ENCODE measurements around the gene MOCS2.
A peak's percentile ranks its signal among the peaks of the same experiment; 100 is the strongest.

Gene MOCS2, protein sequence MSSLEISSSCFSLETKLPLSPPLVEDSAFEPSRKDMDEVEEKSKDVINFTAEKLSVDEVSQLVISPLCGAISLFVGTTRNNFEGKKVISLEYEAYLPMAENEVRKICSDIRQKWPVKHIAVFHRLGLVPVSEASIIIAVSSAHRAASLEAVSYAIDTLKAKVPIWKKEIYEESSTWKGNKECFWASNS

DNA sequence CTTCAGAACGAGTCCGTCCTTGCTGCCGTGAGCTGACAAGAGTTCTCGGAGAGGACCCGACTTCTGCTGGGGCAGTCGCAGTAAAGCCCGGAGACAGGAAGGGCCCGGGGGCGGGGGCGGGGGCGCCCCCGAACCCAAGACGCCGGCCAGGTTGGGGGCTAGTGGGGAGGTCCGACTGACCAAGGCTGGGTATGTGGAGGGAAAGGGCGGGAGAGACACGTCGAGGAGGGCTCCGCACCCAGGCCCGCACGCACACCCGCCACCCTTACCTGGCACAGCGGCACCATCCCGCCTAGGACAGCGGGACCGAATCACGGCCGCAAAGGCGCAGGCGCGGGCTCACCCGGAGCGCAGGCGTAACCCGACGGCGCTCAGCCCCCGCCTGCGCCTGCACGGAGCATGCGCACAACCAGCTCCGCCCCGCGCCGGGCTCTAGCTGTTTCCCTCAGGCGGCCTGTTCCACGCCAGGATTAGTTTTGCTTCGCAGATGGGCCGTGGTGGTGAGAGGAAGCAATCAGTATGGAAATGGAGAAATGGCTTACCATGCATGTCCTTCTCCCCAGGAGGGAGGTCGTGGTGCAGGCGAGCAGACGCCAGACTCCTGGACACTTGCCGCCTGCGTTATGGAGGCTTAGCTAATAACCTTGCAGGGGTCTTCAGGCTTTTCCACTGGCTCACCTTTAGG is at the start of gene MOCS2:
TSS of gene MOCS2 (minus strand) at position 315 of the 685 bp plus-strand sequence. CDS start 2,583 bp downstream, outside the sequence.
- TF ChIP-seq TEAD4 (IDR thresholded peaks at IDR 0.05), result no peak
- peak; percentile 65 for TF ChIP-seq EGR1 (IDR thresholded peaks at IDR 0.05)
- TF ChIP-seq TAF1 (IDR thresholded peaks at IDR 0.05; ENCODE audit: low read depth), result peak; percentile 76
- TF ChIP-seq TCF12 (IDR thresholded peaks at IDR 0.05; ENCODE audit: low read depth), result 0 out of 2 replicates have a peak, but pooled peaks have one; percentile 5
- no peak for TF ChIP-seq EP300 (IDR thresholded peaks at IDR 0.05; ENCODE audit: borderline replicate concordance)
- TF ChIP-seq ZBTB7A (IDR thresholded peaks at IDR 0.05; ENCODE audit: low read depth), result 0 out of 2 replicates have a peak, but pooled peaks have one; percentile 69
- TF ChIP-seq, protein P1, sequence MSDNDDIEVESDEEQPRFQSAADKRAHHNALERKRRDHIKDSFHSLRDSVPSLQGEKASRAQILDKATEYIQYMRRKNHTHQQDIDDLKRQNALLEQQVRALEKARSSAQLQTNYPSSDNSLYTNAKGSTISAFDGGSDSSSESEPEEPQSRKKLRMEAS (IDR thresholded peaks at IDR 0.05), result peak; percentile 54
- TF ChIP-seq FOXM1 (IDR thresholded peaks at IDR 0.05; ENCODE audit: borderline replicate concordance, low read depth), result no peak
- TF ChIP-seq, protein P2, sequence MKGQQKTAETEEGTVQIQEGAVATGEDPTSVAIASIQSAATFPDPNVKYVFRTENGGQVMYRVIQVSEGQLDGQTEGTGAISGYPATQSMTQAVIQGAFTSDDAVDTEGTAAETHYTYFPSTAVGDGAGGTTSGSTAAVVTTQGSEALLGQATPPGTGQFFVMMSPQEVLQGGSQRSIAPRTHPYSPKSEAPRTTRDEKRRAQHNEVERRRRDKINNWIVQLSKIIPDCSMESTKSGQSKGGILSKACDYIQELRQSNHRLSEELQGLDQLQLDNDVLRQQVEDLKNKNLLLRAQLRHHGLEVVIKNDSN (IDR thresholded peaks at IDR 0.05), result no peak

DNA sequence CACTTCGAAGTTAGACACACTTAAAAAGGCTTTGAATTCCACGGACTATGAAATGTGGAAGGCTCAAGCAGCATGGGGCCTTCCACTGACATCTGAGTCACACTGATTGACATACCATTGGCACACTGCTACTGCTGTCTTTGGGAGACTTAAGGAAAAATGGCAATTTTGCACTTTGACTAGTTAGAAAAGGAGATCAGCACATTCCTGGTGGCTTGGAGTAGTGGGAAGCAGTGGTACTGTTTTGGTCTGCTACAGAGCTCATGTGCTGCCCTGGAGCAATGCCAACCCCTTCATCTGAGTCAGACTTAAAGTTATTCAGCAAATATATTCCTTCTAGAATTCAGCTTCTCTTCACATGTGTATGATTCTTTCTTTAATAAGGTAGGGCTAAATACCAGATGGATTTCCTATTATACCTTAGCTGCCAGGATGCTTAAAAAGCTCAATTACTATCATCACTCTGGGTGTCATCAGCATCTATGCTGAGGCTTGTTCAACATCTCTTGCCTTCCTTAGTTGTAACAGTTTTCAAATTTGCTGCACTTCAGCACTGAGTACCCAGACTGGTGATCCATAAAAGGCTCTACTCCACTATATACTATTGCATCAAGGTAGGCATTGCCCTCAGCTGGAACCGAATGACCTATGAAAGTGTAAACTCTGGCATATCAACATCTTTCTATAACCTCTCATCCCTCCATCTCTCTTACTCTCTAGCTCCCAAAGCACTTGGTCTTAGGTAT is 42.3 kb upstream of the MOCS2 start:
- TF ChIP-seq CEBPB (IDR thresholded peaks at IDR 0.05) (no peak), FOXM1 (IDR thresholded peaks at IDR 0.05; ENCODE audit: borderline replicate concordance, low read depth) (no peak), RAD21 (IDR thresholded peaks at IDR 0.05; ENCODE audit: low read depth) (no peak), CREB1 (IDR thresholded peaks at IDR 0.05; ENCODE audit: low read depth) (no peak), EGR1 (IDR thresholded peaks at IDR 0.05) (no peak), TEAD4 (IDR thresholded peaks at IDR 0.05) (no peak), EP300 (IDR thresholded peaks at IDR 0.05; ENCODE audit: borderline replicate concordance) (no peak), ZBTB7A (IDR thresholded peaks at IDR 0.05; ENCODE audit: low read depth) (no peak), YY1 (IDR thresholded peaks at IDR 0.05; ENCODE audit: low read depth) (no peak), TAF1 (IDR thresholded peaks at IDR 0.05; ENCODE audit: low read depth) (no peak), TCF12 (IDR thresholded peaks at IDR 0.05; ENCODE audit: low read depth) (no peak), NFIC (IDR thresholded peaks at IDR 0.05) (no peak)
- TF ChIP-seq, protein P3, sequence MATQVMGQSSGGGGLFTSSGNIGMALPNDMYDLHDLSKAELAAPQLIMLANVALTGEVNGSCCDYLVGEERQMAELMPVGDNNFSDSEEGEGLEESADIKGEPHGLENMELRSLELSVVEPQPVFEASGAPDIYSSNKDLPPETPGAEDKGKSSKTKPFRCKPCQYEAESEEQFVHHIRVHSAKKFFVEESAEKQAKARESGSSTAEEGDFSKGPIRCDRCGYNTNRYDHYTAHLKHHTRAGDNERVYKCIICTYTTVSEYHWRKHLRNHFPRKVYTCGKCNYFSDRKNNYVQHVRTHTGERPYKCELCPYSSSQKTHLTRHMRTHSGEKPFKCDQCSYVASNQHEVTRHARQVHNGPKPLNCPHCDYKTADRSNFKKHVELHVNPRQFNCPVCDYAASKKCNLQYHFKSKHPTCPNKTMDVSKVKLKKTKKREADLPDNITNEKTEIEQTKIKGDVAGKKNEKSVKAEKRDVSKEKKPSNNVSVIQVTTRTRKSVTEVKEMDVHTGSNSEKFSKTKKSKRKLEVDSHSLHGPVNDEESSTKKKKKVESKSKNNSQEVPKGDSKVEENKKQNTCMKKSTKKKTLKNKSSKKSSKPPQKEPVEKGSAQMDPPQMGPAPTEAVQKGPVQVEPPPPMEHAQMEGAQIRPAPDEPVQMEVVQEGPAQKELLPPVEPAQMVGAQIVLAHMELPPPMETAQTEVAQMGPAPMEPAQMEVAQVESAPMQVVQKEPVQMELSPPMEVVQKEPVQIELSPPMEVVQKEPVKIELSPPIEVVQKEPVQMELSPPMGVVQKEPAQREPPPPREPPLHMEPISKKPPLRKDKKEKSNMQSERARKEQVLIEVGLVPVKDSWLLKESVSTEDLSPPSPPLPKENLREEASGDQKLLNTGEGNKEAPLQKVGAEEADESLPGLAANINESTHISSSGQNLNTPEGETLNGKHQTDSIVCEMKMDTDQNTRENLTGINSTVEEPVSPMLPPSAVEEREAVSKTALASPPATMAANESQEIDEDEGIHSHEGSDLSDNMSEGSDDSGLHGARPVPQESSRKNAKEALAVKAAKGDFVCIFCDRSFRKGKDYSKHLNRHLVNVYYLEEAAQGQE (IDR thresholded peaks at IDR 0.05; ENCODE audit: low read depth), result no peak
- TF ChIP-seq, protein P1 (IDR thresholded peaks at IDR 0.05), result no peak

DNA sequence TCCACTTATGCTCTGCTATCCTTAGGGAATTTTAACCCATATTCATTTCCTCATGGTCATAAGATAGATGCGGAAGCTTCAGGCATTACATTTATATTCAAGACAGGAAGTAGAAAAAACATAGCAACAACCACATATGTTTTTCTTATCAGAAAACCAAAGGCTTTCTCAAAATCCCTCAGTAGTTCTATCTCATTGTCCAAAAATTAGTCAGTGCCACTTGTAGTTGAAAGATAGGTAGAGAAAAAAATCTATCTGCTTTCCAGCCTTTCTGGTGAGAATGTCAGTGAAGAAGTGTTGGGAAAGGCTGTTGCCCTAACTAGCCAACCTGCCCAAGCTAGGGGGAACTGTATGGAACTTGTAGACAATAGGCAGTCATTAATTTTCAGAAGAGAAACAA is 23.5 kb upstream of the MOCS2 start:
- TF ChIP-seq TAF1 (IDR thresholded peaks at IDR 0.05; ENCODE audit: low read depth) (no peak), EP300 (IDR thresholded peaks at IDR 0.05; ENCODE audit: borderline replicate concordance) (no peak), TEAD4 (IDR thresholded peaks at IDR 0.05) (no peak), ZBTB7A (IDR thresholded peaks at IDR 0.05; ENCODE audit: low read depth) (no peak), NFIC (IDR thresholded peaks at IDR 0.05) (no peak), FOXM1 (IDR thresholded peaks at IDR 0.05; ENCODE audit: borderline replicate concordance, low read depth) (no peak), TCF12 (IDR thresholded peaks at IDR 0.05; ENCODE audit: low read depth) (no peak), EGR1 (IDR thresholded peaks at IDR 0.05) (no peak), YY1 (IDR thresholded peaks at IDR 0.05; ENCODE audit: low read depth) (no peak), RAD21 (IDR thresholded peaks at IDR 0.05; ENCODE audit: low read depth) (no peak), CREB1 (IDR thresholded peaks at IDR 0.05; ENCODE audit: low read depth) (no peak), CEBPB (IDR thresholded peaks at IDR 0.05) (no peak)
- TF ChIP-seq, protein P3 (IDR thresholded peaks at IDR 0.05; ENCODE audit: low read depth), result no peak
- TF ChIP-seq, protein P2 (IDR thresholded peaks at IDR 0.05), result no peak
- TF ChIP-seq, protein P1 (IDR thresholded peaks at IDR 0.05), result no peak

DNA sequence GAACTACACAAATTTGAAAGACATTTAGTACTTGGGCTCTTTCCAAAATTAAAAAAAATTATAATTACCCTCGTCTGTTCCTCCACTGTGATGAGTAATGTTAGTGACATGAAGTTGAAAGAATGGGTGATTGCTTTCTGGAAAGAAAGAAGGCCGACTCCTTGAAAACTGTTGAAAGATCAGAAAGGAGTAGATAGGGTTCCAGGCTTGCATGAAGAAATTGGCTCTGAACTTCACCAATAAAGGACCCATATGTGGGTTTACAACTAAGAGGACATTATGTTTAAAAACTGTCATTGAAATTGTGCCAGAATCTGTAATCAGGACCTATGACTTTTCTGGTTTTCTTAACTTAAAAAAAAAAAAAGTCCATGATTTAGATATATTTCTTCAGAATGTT is 20.7 kb upstream of the MOCS2 start:
- no peak for TF ChIP-seq EGR1 (IDR thresholded peaks at IDR 0.05)
- TF ChIP-seq ZBTB7A (IDR thresholded peaks at IDR 0.05; ENCODE audit: low read depth), result no peak
- no peak for TF ChIP-seq RAD21 (IDR thresholded peaks at IDR 0.05; ENCODE audit: low read depth)
- no peak for TF ChIP-seq NFIC (IDR thresholded peaks at IDR 0.05)

DNA sequence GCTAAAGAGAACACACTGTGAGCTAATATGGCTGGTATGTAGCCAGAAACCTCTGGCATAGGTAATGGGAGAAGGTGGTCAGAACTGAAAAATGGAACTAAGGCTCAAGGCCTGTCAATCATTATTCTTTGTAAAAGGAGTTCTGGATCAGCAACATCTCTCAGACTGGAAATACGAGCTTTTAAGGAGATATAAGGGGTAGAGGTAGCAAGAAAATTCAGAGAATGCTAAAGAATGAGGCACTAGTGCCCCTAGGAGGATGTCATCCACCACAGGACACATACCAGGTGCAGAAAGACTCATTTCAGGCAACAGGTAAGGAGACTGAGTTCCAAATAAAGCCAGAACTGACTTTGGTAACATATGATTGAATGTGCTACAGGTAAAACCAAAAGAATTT is 18.9 kb upstream of the MOCS2 start:
- TF ChIP-seq, protein P2 (IDR thresholded peaks at IDR 0.05), result no peak
- TF ChIP-seq CEBPB (IDR thresholded peaks at IDR 0.05), result no peak
- no peak for TF ChIP-seq FOXM1 (IDR thresholded peaks at IDR 0.05; ENCODE audit: borderline replicate concordance, low read depth)

Data from Ishikawa (cell line).